Measurements from ENCODE around the gene RNF144B.
"Not testable (repeated sequence)": the region's sequence is repeated elsewhere in the genome, so short reads cannot be mapped to it uniquely, and the experiment has no call there.

Gene RNF144B

DNA sequence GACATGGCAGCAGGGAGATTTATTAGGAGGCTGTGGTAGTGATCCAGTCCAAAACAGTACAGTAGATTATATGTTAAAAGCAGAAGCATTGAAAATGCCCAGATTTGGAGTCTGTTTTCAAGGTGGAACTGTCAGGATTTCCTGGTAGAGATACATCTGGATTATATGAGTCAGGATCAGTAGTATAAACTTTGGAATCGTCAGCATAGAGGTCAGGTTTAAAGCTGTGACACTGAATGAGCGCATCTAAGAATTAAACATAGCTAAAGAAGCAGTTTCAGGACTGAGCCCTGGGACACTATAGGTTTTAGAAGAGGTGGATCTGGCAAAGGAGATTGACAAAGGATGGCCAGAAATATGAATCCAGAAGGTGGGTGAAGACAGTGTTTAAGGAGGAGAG lies 60.4 kb downstream of the RNF144B start:
- no peak for DNase-seq

DNA sequence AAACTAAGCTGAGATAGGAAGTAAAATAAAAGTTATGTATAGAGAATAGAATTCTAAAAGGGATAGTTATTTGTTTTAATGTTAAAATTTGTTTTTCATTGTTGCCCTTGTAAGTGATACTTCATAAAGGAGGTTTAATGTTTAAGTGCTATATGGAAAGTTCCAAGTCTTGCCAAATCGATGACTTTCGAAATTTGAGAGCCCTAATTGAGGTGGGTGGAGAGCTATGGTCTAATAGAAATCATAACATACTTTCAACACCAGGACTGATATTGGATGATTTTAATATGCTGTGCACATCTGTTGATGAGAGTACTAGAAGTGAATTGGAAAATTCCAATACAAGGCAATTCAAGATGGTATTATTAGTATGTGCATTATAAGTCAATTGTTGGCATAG lies 64.6 kb downstream of the RNF144B start:
- no peak for DNase-seq

DNA sequence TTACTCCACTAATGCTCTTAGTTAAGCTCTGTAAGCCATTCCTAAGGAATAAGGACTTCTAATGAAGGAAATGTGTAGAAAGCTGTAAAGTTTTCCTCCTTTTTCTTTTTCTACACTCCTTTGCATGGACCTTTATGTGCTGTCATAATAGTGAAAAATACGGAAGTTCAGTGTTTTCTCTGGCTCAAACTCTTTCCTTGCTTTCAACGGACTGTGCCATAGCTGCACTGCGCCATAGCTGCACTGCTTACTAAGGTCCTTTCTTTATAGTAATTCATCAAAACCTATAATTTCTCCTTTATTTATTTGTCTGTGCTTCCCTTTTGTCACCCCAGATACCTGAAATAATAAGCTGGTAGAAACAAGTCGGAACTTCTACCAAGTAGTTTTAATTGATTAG lies 67.3 kb downstream of the RNF144B start:
- no peak for DNase-seq

DNA sequence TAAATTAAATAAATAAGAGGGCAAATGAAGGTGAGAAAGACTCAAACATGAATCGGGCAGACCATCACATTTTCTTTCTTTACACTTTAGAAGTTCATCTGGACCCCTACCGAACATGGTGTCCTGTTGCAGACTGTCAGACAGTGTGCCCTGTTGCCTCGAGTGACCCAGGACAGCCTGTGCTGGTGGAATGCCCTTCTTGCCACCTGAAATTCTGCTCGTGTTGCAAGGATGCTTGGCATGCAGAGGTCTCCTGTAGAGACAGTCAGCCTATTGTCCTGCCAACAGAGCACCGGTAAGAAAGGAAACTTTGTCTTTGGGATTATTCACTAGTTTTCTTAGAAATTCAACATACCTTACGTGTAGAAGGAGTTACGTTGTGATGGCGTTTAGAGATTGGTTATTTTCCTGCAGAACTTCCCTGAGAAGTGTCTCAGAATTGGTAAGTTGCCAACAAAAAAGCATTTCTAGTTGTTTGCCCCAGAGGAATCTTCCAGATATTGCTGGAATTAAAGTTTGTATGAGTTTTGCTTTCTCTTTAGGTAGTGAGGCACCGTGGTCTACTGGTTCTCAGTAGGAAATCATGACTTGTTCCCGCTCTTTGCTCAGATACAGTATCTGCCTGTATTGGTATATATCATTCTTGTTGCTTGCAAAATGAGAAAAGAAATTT lies 70.1 kb downstream of the RNF144B start:
- no peak for DNase-seq

DNA sequence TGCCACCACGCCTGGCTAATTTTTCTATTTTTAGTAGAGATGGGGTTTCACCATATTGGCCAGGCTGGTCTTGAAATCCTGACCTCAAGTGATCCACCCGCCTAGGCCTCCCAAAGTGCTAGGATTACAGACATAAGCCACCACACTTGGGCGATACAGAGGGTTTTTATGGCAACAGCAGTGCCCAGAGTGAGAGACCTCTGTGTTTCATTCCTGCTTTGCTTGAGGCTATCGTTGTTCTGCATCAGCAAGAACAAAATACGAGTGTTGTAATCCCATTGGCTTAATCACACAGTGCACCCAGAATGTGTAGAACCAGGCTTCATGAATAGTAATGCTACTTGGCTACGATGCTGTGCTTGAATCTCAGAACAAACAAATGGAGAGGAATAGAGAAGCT lies 70.9 kb downstream of the RNF144B start:
- DNase-seq, result not testable (repeated sequence)

DNA sequence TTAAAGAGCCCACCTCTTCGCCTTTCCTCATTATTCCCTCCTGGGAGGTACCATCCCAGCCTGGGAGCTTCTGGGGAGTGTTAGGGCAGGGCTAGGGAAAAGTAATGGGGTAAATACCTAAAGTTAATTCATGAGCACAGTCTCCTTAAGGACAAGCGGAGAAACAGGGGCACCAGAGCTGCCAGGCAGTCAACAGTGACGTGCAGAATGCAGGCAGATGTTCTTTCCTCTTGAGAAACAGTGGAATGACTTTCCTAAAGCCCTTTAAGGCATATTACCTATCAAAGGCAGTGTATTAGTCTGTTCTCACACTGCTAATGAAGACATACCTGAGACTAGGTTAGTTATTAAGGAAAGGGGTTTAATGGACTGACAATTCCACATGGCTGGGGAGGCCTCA lies 76.3 kb downstream of the RNF144B start:
- DNase-seq, result no peak

DNA sequence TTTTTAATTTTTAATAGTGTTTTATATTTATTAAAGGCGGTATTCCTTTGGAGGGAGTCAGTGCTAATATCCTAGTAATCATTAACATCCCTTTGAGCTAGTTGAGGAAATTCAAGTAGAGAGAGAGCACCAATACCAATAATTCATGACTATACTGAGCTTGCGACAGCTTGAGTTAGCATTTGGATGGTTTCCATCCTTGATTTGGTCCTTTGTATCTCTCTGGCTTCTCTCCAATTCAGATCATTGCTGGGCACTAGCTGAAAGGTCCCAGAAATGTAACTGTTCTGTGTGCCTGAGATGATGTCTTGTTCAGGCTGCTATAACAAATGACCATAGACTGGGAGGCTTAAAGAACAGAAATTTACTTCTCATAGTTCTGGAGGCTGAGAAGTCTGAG lies 77.0 kb downstream of the RNF144B start:
- no peak for DNase-seq

DNA sequence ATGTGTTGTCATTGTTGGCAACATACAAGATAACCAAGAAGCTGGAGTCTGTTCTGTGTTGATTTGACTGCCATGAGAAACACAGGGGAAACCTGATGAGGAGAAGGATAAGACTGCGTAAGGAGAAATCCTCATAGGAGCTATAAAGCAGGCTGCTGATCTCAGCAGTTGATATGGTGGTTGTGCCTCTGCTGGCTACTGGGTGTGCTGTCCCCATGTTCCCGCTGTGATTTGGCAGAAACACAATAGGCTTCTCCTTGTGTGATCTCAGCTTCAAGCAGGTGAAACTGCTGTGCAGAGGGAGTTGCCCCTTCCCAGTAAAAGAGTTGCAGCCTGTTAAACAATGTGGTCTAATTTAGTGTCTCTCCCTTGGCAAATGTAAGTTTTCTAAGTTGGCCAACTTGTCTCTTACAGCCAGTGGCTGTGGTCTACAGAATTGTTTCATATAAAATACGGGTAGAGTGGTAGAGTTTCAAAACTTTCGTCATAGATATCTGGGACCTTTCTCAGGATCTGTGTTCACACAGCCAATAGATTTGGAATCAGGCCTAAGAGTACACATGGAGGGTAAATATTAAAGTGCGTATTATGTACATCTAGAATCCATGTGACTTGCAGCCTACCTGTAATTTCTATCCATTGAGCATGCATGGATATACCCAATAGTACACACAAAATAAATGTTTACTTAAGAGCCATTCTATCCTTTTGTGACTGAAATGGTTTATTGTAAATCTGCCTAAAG lies 78.4 kb downstream of the RNF144B start:
- DNase-seq, result no peak

DNA sequence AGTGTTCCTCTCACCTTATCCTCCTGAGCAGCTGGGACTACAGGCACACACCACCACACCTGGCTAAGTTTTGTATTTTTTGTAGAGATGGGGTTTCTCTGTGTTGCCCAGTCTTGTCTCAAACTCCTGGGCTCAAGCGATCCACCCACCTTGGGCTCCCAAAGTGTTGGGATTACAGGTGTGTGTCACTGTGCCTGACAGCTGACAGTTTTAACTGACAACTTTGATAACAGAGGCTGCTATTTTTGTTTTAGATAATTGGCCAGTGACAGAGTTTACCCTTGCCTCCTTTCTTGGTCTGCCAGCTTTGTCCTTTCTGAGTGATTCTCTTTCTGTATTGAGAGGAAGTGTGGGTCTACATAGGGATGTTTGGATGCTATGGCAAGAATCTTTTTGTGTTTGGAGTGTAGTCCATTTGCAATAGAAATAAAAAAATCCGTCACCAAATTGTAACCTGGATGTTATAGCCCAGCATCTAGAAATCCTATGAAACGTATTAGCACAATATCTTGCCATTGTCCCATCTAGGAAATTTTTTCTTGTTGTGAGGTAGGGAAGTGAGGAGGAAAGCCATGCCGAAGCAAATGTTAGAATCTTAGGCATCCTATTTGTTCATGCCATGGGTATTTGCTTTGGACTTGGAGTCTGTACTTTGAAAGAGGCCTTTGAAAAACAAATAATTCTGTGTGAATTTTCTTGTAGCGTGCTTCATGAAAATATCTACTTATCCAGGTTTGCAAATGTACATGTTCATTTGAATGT lies 80.8 kb downstream of the RNF144B start:
- DNase-seq, result no peak

DNA sequence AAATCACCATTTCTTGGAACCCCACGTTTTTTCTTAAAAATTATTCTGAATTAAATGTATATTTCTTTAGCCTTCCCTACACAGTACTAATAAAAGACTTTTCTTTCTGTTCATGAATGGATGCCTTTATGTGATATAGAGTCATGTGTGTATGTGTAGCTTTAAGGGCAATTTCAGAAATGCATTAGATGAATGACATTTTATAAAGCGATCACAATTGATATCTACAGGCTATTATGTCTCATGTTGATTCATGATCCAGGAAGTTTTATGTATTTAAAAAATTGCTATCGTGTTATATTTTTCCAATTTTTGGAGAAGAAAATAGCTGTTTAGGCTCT lies 81.3 kb downstream of the RNF144B start:
- no peak for DNase-seq

DNA sequence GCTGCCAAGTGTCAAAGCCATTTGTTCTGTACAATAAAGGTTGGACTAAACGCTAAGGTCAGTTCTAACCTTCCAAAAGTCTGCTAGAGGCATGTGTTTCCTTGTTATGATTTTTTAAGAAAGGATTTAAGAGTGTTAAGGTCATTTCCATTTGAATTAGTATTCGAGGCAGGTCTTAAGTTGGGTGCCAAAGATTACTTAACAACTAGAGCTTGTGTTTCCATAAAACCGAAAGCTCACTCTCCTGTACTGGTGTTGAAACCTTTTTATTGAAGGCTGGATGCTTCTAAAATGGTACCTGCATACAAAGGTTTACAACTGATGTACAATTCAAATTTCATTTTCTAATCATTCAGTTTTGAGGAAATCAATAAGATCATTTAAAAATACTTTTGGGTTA lies 82.4 kb downstream of the RNF144B start:
- DNase-seq, result no peak

DNA sequence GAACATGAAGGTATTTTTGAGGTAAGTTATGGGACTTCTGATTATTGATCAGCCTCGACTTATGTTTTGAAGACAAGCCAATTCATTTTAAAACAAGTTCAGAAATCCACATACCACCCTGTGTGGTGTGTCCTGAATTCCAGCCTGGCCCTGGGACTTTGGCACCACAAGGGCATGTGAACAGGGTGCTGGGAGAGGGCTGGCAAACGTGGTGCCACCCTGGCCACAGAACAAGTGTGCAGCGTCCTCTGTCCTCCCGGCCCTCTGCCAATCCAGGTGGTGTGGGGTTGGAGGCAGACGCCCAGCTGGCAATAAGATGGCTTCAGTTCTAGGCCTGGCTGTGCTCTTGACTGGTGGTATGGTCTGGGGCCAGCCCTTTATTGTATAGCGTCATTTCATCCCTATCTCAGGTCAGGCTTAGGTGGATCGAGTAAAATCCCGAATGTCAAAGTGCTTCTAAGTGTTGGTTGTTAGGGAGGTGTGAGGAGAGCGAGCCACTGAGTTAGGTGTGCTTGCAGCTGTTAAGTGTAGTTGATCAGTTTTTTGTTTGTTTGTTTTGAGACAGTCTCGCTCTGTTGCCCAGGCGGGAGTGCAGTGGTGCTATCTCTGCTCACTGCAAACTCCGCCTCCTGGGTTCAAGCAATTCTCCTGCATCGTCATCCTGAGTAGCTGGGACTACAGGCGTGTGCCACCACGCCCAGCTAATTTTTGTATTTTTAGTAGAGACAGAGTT lies 84.2 kb downstream of the RNF144B start:
- DNase-seq, result no peak

DNA sequence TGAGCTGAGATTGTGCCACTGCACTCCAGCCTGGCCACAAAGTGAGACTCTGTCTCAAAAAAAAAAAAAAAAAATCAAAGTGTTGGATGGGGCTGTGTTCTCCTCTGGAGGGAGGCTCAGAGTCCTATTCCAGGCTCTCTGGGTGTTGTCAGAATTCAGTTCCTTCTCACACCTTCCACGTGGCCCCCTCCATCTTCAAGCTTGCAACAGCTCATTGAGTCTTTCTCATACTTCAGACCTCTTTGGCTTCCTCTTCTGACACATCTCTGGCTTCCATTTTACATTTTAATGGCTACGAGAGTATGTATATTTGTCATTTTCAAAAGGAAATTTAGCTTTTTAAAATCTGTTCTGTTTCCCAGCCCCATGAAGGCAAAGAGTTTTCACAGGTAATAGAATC lies 85.8 kb downstream of the RNF144B start:
- DNase-seq, result no peak

DNA sequence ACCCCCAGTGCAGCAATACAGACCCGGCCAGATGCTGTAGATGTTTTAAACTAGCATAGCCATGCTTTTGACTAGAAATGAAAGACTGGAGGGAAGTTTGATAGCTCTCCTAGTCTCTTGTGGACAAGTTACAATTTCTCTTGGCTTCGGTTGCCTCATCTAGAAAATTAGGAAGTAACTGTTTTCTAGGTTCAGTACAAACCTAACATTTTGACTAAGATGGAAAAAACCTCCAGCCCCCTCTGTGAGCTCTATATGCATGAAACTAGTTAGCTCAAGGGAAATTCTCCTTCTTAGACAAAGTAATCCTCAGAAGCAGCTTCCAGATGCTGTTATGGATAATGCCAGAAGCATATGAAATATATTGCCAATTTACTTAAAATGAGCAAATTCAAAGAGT lies 86.6 kb downstream of the RNF144B start:
- DNase-seq, result no peak

DNA sequence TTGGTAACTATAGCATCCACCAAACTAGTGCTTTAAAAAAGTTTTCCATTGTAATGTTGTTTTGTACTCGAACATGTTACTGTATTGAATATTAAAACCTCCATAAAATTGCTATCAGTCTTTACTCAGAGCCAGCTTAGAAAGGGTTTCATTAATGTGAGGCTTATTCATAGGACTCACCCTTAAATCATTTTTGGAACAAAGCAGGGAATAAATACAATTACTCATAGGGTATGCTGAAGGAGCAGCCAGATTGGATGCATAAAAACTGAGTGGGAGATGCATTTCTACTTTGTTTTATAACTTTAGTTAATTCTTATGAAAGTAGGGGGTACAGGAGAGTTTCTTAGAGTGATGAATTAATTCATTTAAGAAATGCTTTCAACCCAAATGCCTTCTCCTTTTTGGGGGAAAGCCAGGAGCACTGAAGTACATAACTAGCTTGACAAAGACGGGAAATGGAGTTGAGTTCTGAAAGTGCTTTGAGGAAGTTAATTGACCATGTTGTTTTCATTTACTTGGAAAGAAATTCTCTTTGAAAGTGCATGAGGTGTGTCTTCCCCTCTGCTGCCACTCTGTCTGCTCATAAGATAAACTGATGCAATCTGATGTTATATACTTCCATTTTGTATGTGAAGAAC lies 90.3 kb downstream of the RNF144B start:
- no peak for DNase-seq

DNA sequence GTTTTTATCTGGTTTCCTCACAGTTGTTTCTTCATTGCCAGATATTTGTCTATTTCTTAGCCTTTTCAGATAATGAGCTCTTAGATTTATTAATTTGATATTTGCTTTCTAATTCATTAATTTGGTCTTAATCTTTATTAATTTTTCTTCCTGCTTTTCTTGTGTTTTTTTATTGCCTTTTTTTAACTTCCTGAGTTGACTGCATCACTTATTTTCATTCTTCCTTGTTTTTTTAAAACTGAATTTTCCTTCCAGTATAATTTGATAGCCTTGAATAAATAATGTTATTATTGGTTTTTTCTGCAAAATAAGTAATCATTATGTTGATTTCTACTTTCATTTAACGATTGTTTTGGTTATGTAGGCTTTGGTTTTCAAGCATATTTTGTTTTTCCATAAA lies 91.5 kb downstream of the RNF144B start:
- DNase-seq, result no peak

DNA sequence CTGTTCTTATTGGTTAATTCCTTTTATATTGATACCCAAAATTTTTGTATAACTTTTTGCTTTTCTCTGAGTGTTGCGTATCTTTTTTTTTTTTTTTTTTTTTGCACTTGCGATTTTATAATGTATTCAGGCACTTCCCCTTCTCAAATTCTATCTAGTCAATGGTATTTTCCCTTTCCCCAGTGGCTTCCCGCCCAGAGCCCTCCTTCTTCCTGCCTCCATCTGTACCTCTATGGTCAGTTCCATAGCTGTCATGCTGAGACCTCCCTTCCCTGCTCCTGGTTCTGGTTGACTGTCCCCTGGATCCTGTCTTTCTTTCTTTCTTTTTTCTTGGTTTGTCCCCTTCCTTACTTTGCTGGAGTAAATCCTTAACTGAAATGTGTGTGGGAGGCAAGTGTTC lies 94.7 kb downstream of the RNF144B start:
- DNase-seq, result no peak

DNA sequence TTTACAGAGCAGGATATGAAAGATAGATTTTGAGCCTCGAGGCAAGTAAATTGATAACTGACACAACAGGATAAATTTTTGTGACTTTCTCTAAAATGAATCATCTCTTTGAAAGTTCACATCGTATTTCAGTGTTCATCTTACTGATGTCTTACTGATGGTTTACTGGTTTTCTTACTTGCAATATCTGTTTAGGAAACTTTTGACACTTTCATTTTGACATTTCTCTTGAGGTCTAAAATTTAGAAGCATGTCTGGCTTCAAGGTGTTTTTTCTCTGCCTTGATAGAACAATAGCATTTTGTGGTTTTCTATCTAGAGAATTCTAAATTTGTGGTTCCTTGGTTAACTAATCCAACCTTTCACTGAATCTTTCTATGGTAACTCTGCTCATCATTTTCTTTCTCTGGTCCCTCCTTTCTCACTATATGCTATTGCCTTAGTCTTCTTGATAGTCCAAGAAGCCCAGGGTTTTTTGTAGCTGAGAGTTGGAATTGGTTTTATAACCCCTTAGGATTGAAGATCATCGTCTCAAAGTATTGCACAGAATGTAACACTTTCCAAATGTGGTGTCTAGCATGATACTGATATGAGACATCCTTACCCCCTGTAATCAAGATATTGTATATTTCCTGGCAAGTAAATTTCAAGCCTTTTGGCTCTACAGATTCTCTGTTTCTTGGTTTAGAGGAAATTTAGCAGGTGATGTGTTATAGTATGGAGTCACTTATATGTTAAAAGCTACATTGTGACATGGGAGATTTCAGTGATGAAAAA lies 98.7 kb downstream of the RNF144B start:
- DNase-seq, result no peak

DNA sequence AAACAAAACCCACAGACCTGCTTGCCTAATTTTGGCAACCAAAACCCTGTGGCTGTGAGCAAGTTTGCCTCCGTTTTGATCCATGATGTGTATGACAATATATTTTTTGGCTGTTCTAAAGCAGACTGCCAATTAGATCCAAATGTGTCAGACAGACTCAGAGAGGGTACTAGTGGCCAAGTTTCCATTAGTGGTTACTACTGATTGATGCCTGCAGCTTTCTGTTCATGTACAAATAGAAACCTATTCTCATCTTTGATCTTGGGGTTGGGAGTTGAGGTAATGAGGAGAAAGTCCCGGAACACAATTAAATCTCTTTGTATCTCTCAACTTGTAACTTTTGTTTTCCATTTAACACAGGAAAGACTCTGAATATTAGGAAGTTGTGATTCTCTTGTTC lies 100.9 kb downstream of the RNF144B start:
- DNase-seq, result no peak

DNA sequence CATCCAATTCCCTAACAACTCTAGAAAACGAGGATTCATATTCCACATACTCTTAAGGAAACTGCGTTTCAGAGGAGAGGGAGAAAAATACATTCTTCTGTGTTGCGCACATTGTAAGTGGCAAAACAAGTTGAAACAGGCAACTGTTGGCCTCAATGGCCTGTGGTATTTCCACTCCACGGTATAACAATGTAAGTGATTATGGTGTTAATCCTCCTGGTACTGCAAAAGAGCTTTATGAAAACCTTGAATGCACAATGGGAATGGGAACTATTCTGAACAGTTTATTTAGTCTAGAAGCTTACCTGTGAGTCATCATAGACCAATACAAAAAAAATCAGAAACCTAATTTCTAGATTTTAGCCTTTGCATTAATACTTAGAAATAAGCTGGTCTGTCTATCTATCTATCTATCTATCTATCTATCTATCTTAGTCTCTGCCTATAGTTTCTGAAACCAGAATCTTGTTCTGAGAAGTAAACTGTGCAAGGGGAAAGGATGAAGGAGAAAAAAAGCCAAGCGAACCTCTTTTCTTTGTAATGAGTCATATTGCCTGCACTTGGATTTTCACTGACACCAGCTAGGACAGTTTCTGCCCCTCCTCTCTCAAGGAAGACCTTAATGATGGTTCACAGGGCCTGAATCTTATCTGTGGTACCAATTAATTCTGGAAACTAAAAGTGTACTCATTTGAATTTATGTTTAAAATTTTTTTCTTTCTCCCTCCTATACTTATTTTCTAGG lies 101.5 kb downstream of the RNF144B start:
- DNase-seq, result no peak

DNA sequence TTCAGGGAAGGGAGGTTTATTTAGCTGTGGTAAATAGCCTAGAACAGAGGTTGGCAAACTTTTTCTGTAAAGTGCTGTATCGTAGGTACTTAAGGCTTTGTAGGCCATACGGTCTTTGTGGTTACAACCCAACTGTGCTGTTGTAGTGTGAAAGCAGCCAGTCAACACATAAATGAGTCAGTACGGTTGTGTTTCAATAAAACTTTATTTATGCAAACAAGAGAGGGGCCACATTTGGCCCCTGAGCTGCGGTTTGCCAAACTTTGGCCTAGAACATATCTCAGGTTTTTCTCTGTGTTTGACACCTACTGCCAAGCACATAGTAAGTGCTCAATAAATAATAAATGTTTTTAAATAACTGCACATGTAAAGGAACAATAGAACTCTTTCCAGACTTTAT lies 102.2 kb downstream of the RNF144B start:
- DNase-seq, result no peak
